NT2/D1 (cell line): ENCODE data around the gene GRM6.

Experiments
- DNase-seq: peaks from one replicate; pipeline ENCODE4 v3.0.0-alpha.2; 2011; ENCODE audit warnings: low read depth, low spot score
- H3K27me3 ChIP-seq: 2 replicates; pipeline ENCODE4 v1.6.0; 2011; ENCODE audit warnings: mild to moderate bottlenecking; ENCODE audit not compliant: insufficient read length, insufficient read depth
- H3K36me3 ChIP-seq: 2 replicates; pipeline ENCODE4 v1.6.1; 2011; ENCODE audit warnings: mild to moderate bottlenecking, low read length, mixed read lengths; ENCODE audit not compliant: insufficient read depth, insufficient read length
- H3K4me1 ChIP-seq: 2 replicates; pipeline ENCODE4 v1.5.1; 2011; ENCODE audit not compliant: insufficient read depth, insufficient read length
- H3K4me3 ChIP-seq: 2 replicates; pipeline ENCODE4 v1.5.1; 2011; ENCODE audit warnings: low read depth; ENCODE audit not compliant: insufficient read length
- H3K9ac ChIP-seq: 2 replicates; pipeline ENCODE4 v1.6.0; 2011; ENCODE audit warnings: low read depth; ENCODE audit not compliant: insufficient read length
- H3K9me3 ChIP-seq: 2 replicates; pipeline ENCODE4 v1.5.1; 2011; ENCODE audit warnings: mild to moderate bottlenecking, low read length; ENCODE audit not compliant: insufficient read depth
- SUZ12 ChIP-seq: IDR thresholded peaks from 2 replicates; pipeline ENCODE4 v1.6.1; 2011; ENCODE audit not compliant: insufficient read length, insufficient read depth; ENCODE audit errors: extremely low read depth
- YY1 ChIP-seq: IDR thresholded peaks from 2 replicates; pipeline ENCODE4 v1.6.1; 2011; ENCODE audit not compliant: insufficient read length, insufficient read depth
- ZNF274 ChIP-seq: IDR thresholded peaks from 2 replicates; pipeline ENCODE4 v1.6.1; 2011; ENCODE audit warnings: mild to moderate bottlenecking, low read depth, low read length

The GRM6 gene

GRCh38 chr5:178997191-178997590 lies 2.1 kb upstream of the GRM6 start:
- Histone ChIP-seq H3K36me3 (no peaks in the 10 kb centered on the region), H3K27me3 (peaks cover 49% of the 10 kb centered on the region)
- TF ChIP-seq ZNF274 (no peak), SUZ12 (no peak), YY1 (no peak)

GRCh38 chr5:178996156-178996555 lies 1.0 kb upstream of the GRM6 start:
- H3K9me3 ChIP-seq, result no peaks in the 10 kb centered on the region
- TF ChIP-seq ZNF274, result no peak
- no peak for TF ChIP-seq YY1
- no peak for TF ChIP-seq SUZ12
- no peak overlapping the region for H3K9ac ChIP-seq
- H3K4me1 ChIP-seq, result no peaks in the 10 kb centered on the region
- no peak for DNase-seq
- H3K4me3 ChIP-seq, result no peak overlapping the region
- H3K36me3 ChIP-seq, result no peaks in the 10 kb centered on the region
- H3K27me3 ChIP-seq, result peaks cover 49% of the 10 kb centered on the region

More at GRCh38 chr5:178997191-178997590, 2.1 kb upstream of the GRM6 start:
- DNase-seq, result no peak
- Histone ChIP-seq H3K4me3 (no peak overlapping the region), H3K9me3 (no peaks in the 10 kb centered on the region), H3K9ac (no peak overlapping the region), H3K4me1 (no peaks in the 10 kb centered on the region)

GRCh38 chr5:178995341-178995690 lies 196 bp upstream of the GRM6 start:
- peak overlapping the region; percentile 30 for H3K4me3 ChIP-seq
- peaks cover 49% of the 10 kb centered on the region for H3K27me3 ChIP-seq
- no peak for DNase-seq
- no peaks in the 10 kb centered on the region for H3K9me3 ChIP-seq
- TF ChIP-seq YY1 (no peak), SUZ12 (no peak), ZNF274 (no peak)
- H3K36me3 ChIP-seq, result no peaks in the 10 kb centered on the region
- H3K4me1 ChIP-seq, result no peaks in the 10 kb centered on the region
- H3K9ac ChIP-seq, result no peak overlapping the region

- DNase-seq, result no peak
- Histone ChIP-seq H3K36me3 (no peaks in the 10 kb centered on the region), H3K27me3 (peaks cover 49% of the 10 kb centered on the region), H3K4me3 (peak overlapping the region; percentile 53), H3K9ac (peak overlapping the region; percentile 72), H3K4me1 (no peaks in the 10 kb centered on the region), H3K9me3 (no peaks in the 10 kb centered on the region)
- no peak for TF ChIP-seq SUZ12
- TF ChIP-seq ZNF274, result no peak
- no peak for TF ChIP-seq YY1
These were observed 1.1 kb downstream of the GRM6 start for GRCh38 chr5:178993955-178994579.

- no peaks in the 10 kb centered on the region for H3K9me3 ChIP-seq
- H3K4me3 ChIP-seq, result no peak overlapping the region
- TF ChIP-seq YY1, result no peak
- no peak for TF ChIP-seq SUZ12
- no peak for TF ChIP-seq ZNF274
- no peaks in the 10 kb centered on the region for H3K4me1 ChIP-seq
- peaks cover 49% of the 10 kb centered on the region for H3K27me3 ChIP-seq
- H3K9ac ChIP-seq, result no peak overlapping the region
- H3K36me3 ChIP-seq, result no peaks in the 10 kb centered on the region
- DNase-seq, result no peak
These were observed 1.8 kb downstream of the GRM6 start for GRCh38 chr5:178993236-178993765.

- Histone ChIP-seq H3K9me3 (no peaks in the 10 kb centered on the region), H3K27me3 (peaks cover 46% of the 10 kb centered on the region), H3K4me1 (no peaks in the 10 kb centered on the region), H3K36me3 (no peaks in the 10 kb centered on the region), H3K4me3 (no peak overlapping the region), H3K9ac (no peak overlapping the region)
- DNase-seq, result no peak
- TF ChIP-seq YY1, result no peak
- no peak for TF ChIP-seq ZNF274
- TF ChIP-seq SUZ12, result no peak
These were observed 2.7 kb downstream of the GRM6 start for GRCh38 chr5:178992291-178992895.
